Ovary (tissue), 9 donors: ENCODE measurements around the gene NETO2. TPM values are rescaled to one million over a fixed set of nuclear protein-coding genes. Genes with fewer than 3 reads are reported as not detected.

Experiments used
- DNase-seq, 5 donors: peaks; one replicate each; pipeline ENCODE4 v3.0.0-alpha.2; 2019 to 2020
- H3K27ac ChIP-seq, 2 donors: fragments of 200-600 bp; one replicate each; pipeline versions ENCODE4 v1.5.1 to v1.8.0; 2019 to 2022
- H3K27me3 ChIP-seq: fragments of 200-600 bp; one replicate; pipeline ENCODE4 v1.8.0; 2022
- H3K36me3 ChIP-seq: fragments of 200-600 bp; sonication (generic); one replicate; pipeline ENCODE4 v1.5.1; 2019
- H3K4me1 ChIP-seq: one replicate; pipeline ENCODE4 v1.8.1; 2013; ENCODE audit warnings: mild to moderate bottlenecking, moderate library complexity; ENCODE audit not compliant: insufficient read depth
- H3K4me3 ChIP-seq: fragments of 200-600 bp; sonication (generic); one replicate; pipeline ENCODE4 v1.5.1; 2017
- H3K9me3 ChIP-seq, 2 donors: fragments of 200-600 bp in 1 of 2; sonication (generic) in 1 of 2; one replicate each; pipeline versions ENCODE4 v1.5.1 to v1.8.1; 2013 to 2019; ENCODE audit warnings: mild to moderate bottlenecking in 1 of 2, moderate library complexity in 1 of 2
- CTCF ChIP-seq, 3 donors: fragments of 450-650 bp in 2 of 3; fragments of 200-600 bp in 1 of 3; IDR thresholded peaks; one replicate each; pipeline versions ENCODE4 v1.5.1 to v1.8.0; 2016 to 2022; ENCODE audit warnings: antibody characterized with exemption in 3 of 3, mild to moderate bottlenecking in 1 of 3
- EP300 ChIP-seq: sonication (generic); formaldehyde crosslinking; IDR thresholded peaks from one replicate; pipeline ENCODE4 v1.6.1; 2017; ENCODE audit warnings: antibody characterized with exemption
- POLR2A ChIP-seq: fragments of 450-650 bp; IDR thresholded peaks from one replicate; pipeline ENCODE4 v1.6.1; 2017; ENCODE audit warnings: antibody characterized with exemption, mild to moderate bottlenecking, moderate library complexity
- WGBS, 3 donors: extraction: QIAGEN DNeasy Blood & Tissue Kit in 1 of 3; methylation state at CpG; one replicate each; pipeline versions ENCODE4 v1.1.5 to v1.1.7; 2013 to 2017; 5-methylcytosine and 5-hydroxymethylcytosine counted together
- intact Hi-C, 4 donors: fragments of 100-400 bp; cut with DNase I; formaldehyde crosslinking; loops; one replicate each; pipeline versions ENCODE4 v1.11.0 to v1.15.1; 2022 to 2023
- polyA plus RNA-seq, 2 donors: library from polyadenylated mRNA; stranded (reverse); fragments of 200-250 nt in 1 of 2; fragments of 350-450 nt in 1 of 2; fragmentation: Illumina TruSeq in 1 of 2; extraction: RNeasy Lipid Tissue Mini Kit (QIAGEN cat#74804) in 1 of 2; gene quantifications; one replicate each; pipeline ENCODE4 v1.2.3, GENCODE V29; 2013 to 2014
- total RNA-seq, 7 donors: library from RNA; depleted of rRNA in 2 of 7; stranded (reverse); fragments of >200 nt in 2 of 7; fragmentation: NEBNext Ultra II Directional in 3 of 7; extraction: Animal tissue kit (Norgen Biotek cat#: 25700) in 3 of 7; gene quantifications; one replicate each; pipeline versions ENCODE4 v1.1.0 to v1.2.4, GENCODE V29; 2016 to 2023
- donor health status: DM: no; HTN: no; CAD: no; lungs with moderate emphysema.
- donor health status: DM: no; HTN: no; CAD: no.
- donor health status: Bipolar disorder and iron deficiency.
- donor health status: DM: yes; HTN: yes; CAD: no.
- donor health status: DM: no; HTN: no; CAD: no.
- donor health status: DM: yes; HTN: yes; CAD: no.

The NETO2 gene
- total and polyA plus RNA-seq, 9 donors = 0.53 to 6.3 (median 1.8) TPM

GRCh38 chr16:47150067-47150466 is 6.3 kb upstream of the NETO2 start:
- H3K9me3 ChIP-seq = no peaks in the 10 kb centered on the region
- H3K4me1 ChIP-seq = no peaks in the 10 kb centered on the region
- WGBS, 3 donors = 92 to 97% (median 96%) methylated on average over 3 of the region's 3 CpGs
- intact Hi-C loops = no loop called here
- no peak overlapping the region for H3K4me3 ChIP-seq
- TF ChIP-seq EP300 = no peak
- TF ChIP-seq CTCF (IDR thresholded peaks at IDR 0.05) = no peak
- TF ChIP-seq POLR2A = no peak
- H3K27me3 ChIP-seq = no peaks in the 10 kb centered on the region
- H3K36me3 ChIP-seq = no peaks in the 10 kb centered on the region
- no peak overlapping the region for H3K27ac ChIP-seq
- DNase-seq = no peak

DNA sequence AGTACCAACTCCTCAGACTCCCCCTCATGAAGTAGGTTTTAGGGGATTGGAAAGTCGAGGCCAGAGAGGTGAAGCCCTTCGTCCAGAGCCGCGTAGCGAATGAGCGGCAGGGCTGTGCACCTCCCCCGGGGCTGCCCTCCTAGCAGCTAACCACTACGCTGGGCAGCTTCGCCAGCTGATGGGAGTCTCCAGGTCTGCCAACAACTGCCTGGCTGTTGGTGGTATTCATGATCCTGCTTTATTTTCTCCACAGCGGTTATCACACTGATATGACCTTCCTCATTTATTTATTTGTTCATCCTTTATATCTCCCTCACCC is 773 bp upstream of the NETO2 start:
- Histone ChIP-seq H3K27ac (no peak overlapping the region), H3K4me1 (peaks cover 1% of the 10 kb centered on the region), H3K4me3 (no peak overlapping the region), H3K9me3 (no peaks in the 10 kb centered on the region), H3K27me3 (no peaks in the 10 kb centered on the region), H3K36me3 (no peaks in the 10 kb centered on the region)
- no peak for DNase-seq
- 11 to 14% (median 13%) methylated on average over 10 of the region's 10 CpGs for WGBS, 3 donors
- TF ChIP-seq EP300 (no peak), CTCF (IDR thresholded peaks at IDR 0.05) (no peak)
- intact Hi-C loops = loop anchor here in 2 of 4 donors (5.0 to 10.0 kb wide), 3 partner anchors 910 to 1013 kb away; partner anchors contain the start of gene ABCC12 (in 2 of the 2)

- H3K4me1 ChIP-seq = peaks cover 1% of the 10 kb centered on the region
- H3K4me3 ChIP-seq = peak overlapping the region; percentile 41
- H3K27ac ChIP-seq = no peak overlapping the region
- WGBS, 3 donors = 1% methylated on average over 102 to 111 of the region's 111 CpGs
- intact Hi-C loops = loop anchor here in 2 of 4 donors (2.0 to 10.0 kb wide), 4 partner anchors 30 to 1014 kb away; partner anchors contain the start of gene ABCC12 (in 2 of the 2)
- TF ChIP-seq CTCF (IDR thresholded peaks at IDR 0.05) = no peak
- no peaks in the 10 kb centered on the region for H3K9me3 ChIP-seq
- H3K36me3 ChIP-seq = no peaks in the 10 kb centered on the region
- DNase-seq = peak; percentile 15 to 56 (median 19)
- H3K27me3 ChIP-seq = no peaks in the 10 kb centered on the region
Measured at GRCh38 chr16:47142821-47143676, 696 bp downstream of the NETO2 start.

GRCh38 chr16:47142486-47142820 is 1.3 kb downstream of the NETO2 start:
- Histone ChIP-seq H3K27ac (no peak overlapping the region), H3K9me3 (no peaks in the 10 kb centered on the region), H3K4me3 (peak overlapping the region; percentile 41), H3K4me1 (peaks cover 1% of the 10 kb centered on the region), H3K36me3 (no peaks in the 10 kb centered on the region), H3K27me3 (no peaks in the 10 kb centered on the region)
- no peak for DNase-seq
- 1 to 2% (median 1%) methylated on average over 8 of the region's 8 CpGs for WGBS, 3 donors
- TF ChIP-seq POLR2A (no peak), EP300 (no peak), CTCF (IDR thresholded peaks at IDR 0.05) (no peak)
- intact Hi-C loops = loop anchor here in 2 of 4 donors (2.0 to 10.0 kb wide), 4 partner anchors 30 to 1015 kb away; partner anchors contain the start of gene ABCC12 (in 2 of the 2)
